ENCODE measurements around the gene DQX1.

DQX1 gene

DNA sequence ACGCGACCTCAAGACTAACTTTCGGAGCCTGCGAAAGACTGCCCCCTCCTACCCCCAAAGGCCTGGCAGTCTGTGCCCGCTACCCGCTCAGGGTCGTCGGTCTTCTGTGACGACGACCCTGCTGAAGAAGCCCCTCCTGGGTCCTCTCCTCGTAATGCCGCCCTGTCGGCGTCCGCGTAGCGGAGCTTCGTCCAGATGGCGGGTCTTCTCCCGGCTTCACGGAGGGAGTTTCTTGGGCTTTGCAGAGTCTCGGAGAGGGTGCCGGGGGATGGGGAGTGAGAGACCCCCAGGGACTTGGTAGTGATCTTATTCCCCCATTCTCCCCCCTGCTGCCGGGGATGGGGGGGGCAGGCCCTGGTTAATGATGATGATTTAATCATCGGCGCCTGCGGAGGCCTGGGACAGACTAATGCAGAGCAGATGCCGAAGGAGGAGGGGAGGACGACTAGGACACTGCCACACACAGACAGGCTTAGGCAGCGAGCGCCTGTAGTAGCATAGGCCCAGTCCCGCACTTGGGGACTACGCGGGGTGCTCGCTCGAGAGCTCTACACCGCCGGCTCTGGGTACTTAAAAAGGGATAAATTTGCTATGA is 18.0 kb downstream of the DQX1 start:
- DNase-seq = peak; percentile 75

GRCh38 chr2:74507145-74507925 is 18.7 kb downstream of the DQX1 start, which contains the start of gene PCGF1:
PCGF1 (minus strand) TSS chr2:74507695; CDS start chr2:74507668, 27 bp downstream.
- DNase-seq = peak; percentile 99

GRCh38 chr2:74505448-74506246 is 20.4 kb downstream of the DQX1 start:
- no peak for DNase-seq

GRCh38 chr2:74504591-74504990 is 21.4 kb downstream of the DQX1 start:
- DNase-seq = no peak

GRCh38 chr2:74503506-74504475 is 22.2 kb downstream of the DQX1 start:
- DNase-seq = no peak

DNA sequence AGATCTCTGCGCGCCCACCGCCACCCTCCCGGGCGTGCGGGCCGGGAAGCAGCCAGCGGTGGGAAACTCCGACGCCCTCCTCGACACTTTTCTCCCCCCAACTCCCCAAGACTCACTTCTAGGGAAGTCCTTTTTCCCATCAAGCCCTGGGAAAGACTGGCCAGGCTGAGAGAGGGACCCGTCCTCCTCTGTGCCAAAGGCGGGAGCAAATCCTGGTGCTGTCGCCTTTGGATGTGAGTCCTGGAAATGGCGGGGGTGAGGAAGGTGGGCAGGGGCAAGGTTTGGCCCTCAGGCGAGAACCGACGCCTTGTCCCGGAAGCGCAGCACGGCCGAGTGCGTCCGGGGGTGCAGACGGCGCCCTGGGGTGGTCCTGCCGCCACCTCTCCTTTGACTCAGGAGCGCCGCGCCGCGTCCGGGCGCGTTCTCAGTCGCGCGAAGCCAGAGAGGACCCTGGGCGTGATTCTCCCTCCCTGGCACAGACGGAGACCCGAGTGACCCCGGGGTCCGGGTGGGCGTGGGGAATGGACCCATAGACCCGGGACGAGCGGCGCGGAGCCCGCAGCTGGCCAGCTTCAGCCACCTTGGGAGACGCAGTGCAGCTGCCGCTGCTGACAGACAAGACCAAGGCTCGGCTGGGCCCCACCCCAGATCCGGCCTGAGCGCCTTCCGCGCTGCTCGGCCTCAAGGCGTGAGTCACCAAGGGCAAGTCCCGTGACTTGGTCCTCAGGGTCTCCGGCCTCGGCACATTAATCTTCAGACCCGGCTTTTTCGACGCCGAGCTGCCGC is 23.1 kb downstream of the DQX1 start:
- DNase-seq = peak; percentile 77

GRCh38 chr2:74502147-74502719 is 23.8 kb downstream of the DQX1 start:
- peak; percentile 68 for DNase-seq

- DNase-seq = peak; percentile 35
Observed at GRCh38 chr2:74501335-74502071, 24.5 kb downstream of the DQX1 start.

GRCh38 chr2:74500578-74500946 is 25.5 kb downstream of the DQX1 start:
- DNase-seq = no peak

DNA sequence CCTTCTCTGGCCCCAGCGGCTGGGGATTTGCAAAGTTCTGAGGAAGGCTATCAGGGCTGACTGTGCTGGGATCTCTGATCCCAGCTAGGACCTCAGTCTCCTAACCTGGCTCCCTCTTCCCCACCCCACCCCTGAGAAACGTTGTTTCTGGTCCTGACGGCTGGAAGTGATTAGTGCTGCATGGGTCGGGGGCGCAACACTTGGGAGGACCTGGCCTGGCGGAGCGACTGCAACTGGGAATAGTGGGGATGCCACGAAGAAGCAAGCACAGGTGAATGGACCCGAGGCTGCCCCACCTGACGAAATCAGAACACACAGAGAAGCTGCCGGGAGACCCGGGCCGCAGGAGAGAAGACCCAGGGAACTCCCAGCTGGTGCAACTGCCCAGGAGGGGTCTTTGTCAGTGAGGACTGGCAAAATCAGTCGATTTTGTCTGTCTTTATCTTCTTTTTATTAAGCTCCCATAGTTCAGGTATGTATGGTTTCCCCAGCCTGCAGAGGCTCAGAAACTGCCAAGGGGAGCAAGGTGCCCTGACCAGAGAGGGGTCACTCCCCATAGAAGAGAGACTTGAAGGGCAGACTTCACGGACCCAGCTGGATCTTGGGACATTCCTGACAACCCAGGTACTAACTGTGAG is 26.0 kb downstream of the DQX1 start:
- DNase-seq = no peak

DNA sequence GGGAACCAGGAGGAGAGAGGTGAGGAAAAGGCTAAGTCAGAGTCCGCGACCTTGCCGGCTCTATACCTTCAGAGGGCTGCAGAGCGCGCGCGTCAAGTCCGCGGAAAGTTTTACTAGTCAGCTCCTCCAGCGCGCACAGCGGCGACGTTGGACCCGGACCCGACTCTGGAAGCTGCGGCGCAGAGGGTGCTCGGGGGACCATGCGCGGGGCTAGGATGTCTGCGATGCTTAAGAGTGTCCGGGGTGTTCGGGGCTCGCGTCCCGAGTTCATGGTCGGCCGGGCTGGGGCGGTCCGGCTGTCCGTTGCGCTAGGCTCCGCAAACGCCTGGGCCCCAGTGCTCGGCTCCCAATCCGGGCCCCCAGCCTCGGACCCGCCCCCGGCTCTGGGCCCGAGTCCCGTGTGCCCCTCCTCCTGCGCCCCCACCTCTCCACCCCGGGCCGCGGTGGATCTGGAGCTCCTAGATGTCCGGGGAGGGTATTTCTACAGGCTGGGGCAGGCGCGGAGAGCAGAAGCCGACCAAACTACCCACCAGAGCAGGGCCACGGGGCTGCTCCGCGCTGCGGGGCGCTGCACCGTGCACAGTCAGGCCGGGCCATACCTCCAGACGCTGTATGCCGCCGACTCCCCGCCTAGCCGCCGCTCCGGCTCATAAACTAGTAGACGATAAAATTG is 26.6 kb downstream of the DQX1 start, which contains the start of gene LBX2:
Gene LBX2 (minus strand): TSS at position 337 of the 673 bp plus-strand sequence. CDS start 66 bp downstream, at position 271.
- no peak for DNase-seq

- DNase-seq = peak; percentile 56
Observed at GRCh38 chr2:74498500-74499266, 27.3 kb downstream of the DQX1 start.

- DNase-seq = peak; percentile 88
Observed at GRCh38 chr2:74497777-74498499, 28.1 kb downstream of the DQX1 start.

GRCh38 chr2:74496997-74497776 is 28.8 kb downstream of the DQX1 start:
- DNase-seq = peak; percentile 38

DNA sequence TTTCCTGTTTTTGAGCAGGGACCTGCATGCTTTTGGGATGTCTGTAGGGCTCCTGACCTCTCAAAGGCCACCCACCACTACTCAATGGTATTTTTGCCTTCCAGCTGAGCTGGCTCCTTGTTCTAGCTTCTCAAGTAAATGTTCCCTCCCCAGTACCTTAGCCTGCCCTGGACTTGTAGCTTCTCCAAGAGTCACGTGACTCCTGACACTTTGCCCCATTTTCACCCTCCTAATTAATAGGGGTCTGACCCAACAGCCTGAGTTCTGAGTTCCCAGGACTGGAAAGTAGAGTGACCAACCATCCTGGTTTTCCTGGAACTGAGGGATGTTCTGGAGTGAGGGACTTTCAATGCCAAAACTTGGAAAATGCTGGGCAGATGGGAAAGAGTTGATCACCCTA is 30.6 kb downstream of the DQX1 start:
- DNase-seq = no peak

DNA sequence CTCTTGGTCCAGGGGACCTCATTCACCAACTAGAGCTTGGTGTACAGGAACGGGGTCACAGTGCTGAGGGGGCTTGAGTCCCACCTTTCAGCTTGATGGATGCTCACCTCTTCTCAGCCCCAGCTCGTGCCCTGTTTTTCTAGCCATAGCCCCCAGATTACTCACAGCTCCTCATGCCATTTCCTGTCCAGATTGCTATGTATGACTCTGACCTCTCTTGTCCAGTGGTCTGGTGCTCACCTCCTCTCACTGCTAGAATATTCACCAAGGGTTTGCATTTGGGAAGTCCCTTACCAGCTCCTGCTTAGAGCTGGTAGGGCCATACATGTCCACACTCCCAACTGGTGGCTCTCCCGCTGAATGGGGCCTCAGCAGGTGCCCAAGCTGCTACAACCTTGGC is 32.5 kb downstream of the DQX1 start:
- DNase-seq = no peak
